Measurements from ENCODE around the gene TMEM106A. TPM values are rescaled to one million over a fixed set of nuclear protein-coding genes. Genes with fewer than 3 reads are reported as not detected.

Gene TMEM106A
- total and polyA plus RNA-seq, 4 donors: 4.3 to 22.4 (median 10.0) TPM

GRCh38 chr17:43213545-43213944, 1.9 kb downstream of the TMEM106A start:
- ATAC-seq (ENCODE audit: insufficient read depth, low FRiP score) (no peak), DNase-seq (no peak)
- Histone ChIP-seq H3K4me1 (ENCODE audit: control insufficient read depth in 5 of 5, insufficient read depth in 5 of 5, low read length in 5 of 5) (peaks cover 2 to 17% (median 11%) of the 10 kb centered on the region in 5 donors), H3K36me3 (ENCODE audit: control insufficient read depth in 4 of 4, insufficient read depth in 4 of 4, low read length in 4 of 4) (peaks cover 3 to 35% (median 13%) of the 10 kb centered on the region in 4 donors), H3K27ac (ENCODE audit: low read depth in 1 of 2, low read length in 1 of 2) (no peak overlapping the region), H3K4me3 (no peak overlapping the region), H3K9me3 (ENCODE audit: control insufficient read depth in 4 of 4, insufficient read depth in 3 of 4, low read length in 3 of 4) (no peaks in the 10 kb centered on the region), H3K27me3 (ENCODE audit: control insufficient read depth in 3 of 3, insufficient read depth in 3 of 3, low read length in 2 of 3) (no peaks in the 10 kb centered on the region), H3K9ac (ENCODE audit: insufficient read depth in 1 of 2, low read length in 2 of 2) (peak overlapping the region in 1 of 2 donors; percentile 93)
- 88 to 96% methylated on average over 2 of the region's 2 CpGs for WGBS, 2 donors
- TF ChIP-seq CTCF (IDR thresholded peaks at IDR 0.05; ENCODE audit: control extremely low read depth, extremely low read depth): no peak

GRCh38 chr17:43215341-43215740, 3.7 kb downstream of the TMEM106A start:
- TF ChIP-seq CTCF (IDR thresholded peaks at IDR 0.05; ENCODE audit: control extremely low read depth, extremely low read depth): no peak
- Histone ChIP-seq H3K27ac (ENCODE audit: low read depth in 1 of 2, low read length in 1 of 2) (no peak overlapping the region), H3K4me3 (no peak overlapping the region), H3K36me3 (ENCODE audit: control insufficient read depth in 4 of 4, insufficient read depth in 4 of 4, low read length in 4 of 4) (peaks cover 0 to 28% (median 13%) of the 10 kb centered on the region in 4 donors), H3K9me3 (ENCODE audit: control insufficient read depth in 4 of 4, insufficient read depth in 3 of 4, low read length in 3 of 4) (no peaks in the 10 kb centered on the region), H3K9ac (ENCODE audit: insufficient read depth in 1 of 2, low read length in 2 of 2) (no peak overlapping the region), H3K27me3 (ENCODE audit: control insufficient read depth in 3 of 3, insufficient read depth in 3 of 3, low read length in 2 of 3) (no peaks in the 10 kb centered on the region), H3K4me1 (ENCODE audit: control insufficient read depth in 5 of 5, insufficient read depth in 5 of 5, low read length in 5 of 5) (peaks cover 3 to 22% (median 15%) of the 10 kb centered on the region in 5 donors)
- ATAC-seq (ENCODE audit: insufficient read depth, low FRiP score) (no peak), DNase-seq (no peak)
- WGBS, 2 donors: 96 to 100% methylated on average over 3 of the region's 3 CpGs

GRCh38 chr17:43216369-43216761, 4.7 kb downstream of the TMEM106A start:
- ATAC-seq (ENCODE audit: insufficient read depth, low FRiP score) (no peak), DNase-seq (no peak)

More at GRCh38 chr17:43216369-43216761, 4.7 kb downstream of the TMEM106A start:
- Histone ChIP-seq H3K27me3 (ENCODE audit: control insufficient read depth in 3 of 3, insufficient read depth in 3 of 3, low read length in 2 of 3) (no peaks in the 10 kb centered on the region), H3K27ac (ENCODE audit: low read depth in 1 of 2, low read length in 1 of 2) (no peak overlapping the region), H3K9me3 (ENCODE audit: control insufficient read depth in 4 of 4, insufficient read depth in 3 of 4, low read length in 3 of 4) (no peaks in the 10 kb centered on the region), H3K4me3 (no peak overlapping the region), H3K36me3 (ENCODE audit: control insufficient read depth in 4 of 4, insufficient read depth in 4 of 4, low read length in 4 of 4) (peaks cover 0 to 28% (median 11%) of the 10 kb centered on the region in 4 donors), H3K9ac (ENCODE audit: insufficient read depth in 1 of 2, low read length in 2 of 2) (no peak overlapping the region), H3K4me1 (ENCODE audit: control insufficient read depth in 5 of 5, insufficient read depth in 5 of 5, low read length in 5 of 5) (peaks cover 0 to 17% (median 10%) of the 10 kb centered on the region in 5 donors)
- no peak for TF ChIP-seq CTCF (IDR thresholded peaks at IDR 0.05; ENCODE audit: control extremely low read depth, extremely low read depth)
- WGBS, 2 donors: 91 to 95% methylated on average over 4 of the region's 4 CpGs

Measured in lung (tissue), 12 donors.